HEK293 (cell line): ENCODE results near the gene FOXN4.

Experiments used
- CTCF ChIA-PET: fragments of 350-600 bp; formaldehyde crosslinking; extraction: SDS; loops from one replicate; lab custom pipeline; 2021; ENCODE audit warnings: antibody characterized with exemption; lab: Yijun Ruan, JAX
- POLR2A ChIA-PET: fragments of 300-600 bp; formaldehyde crosslinking; extraction: SDS; loops from one replicate; lab custom pipeline; 2020; ENCODE audit warnings: antibody characterized with exemption, inconsistent platforms; lab: Yijun Ruan, JAX
- H3K27ac ChIP-seq: fragments of 200-500 bp; sonication (Bioruptor generic); 2 replicates; pipeline ENCODE4 v1.5.1; 2014; ENCODE audit warnings: low read depth, low read length, control low read depth, inconsistent platforms; ENCODE audit errors: extremely low read depth
- H3K36me3 ChIP-seq, 2 experiments: fragments of 200-500 bp in 1 of 2; sonication (Bioruptor generic) in 1 of 2; 1 replicate in 1 of 2; 2 replicates in 1 of 2; pipeline ENCODE4 v1.5.1; 2014 to 2017; ENCODE audit warnings: inconsistent platforms in 2 of 2, low read length in 2 of 2; ENCODE audit not compliant: control insufficient read depth in 2 of 2, insufficient read depth in 1 of 2
- H3K4me1 ChIP-seq: fragments of 200-500 bp; sonication (Bioruptor generic); 2 replicates; pipeline ENCODE4 v1.5.1; 2014; ENCODE audit warnings: mild to moderate bottlenecking, low read length, inconsistent platforms; ENCODE audit not compliant: control insufficient read depth, insufficient read depth
- H3K4me3 ChIP-seq: 2 replicates; pipeline ENCODE4 v1.5.1; 2011; ENCODE audit warnings: low read depth, mild to moderate bottlenecking, control low read depth, low read length, moderate library complexity
- H3K9me3 ChIP-seq: fragments of 200-500 bp; sonication (Bioruptor generic); 2 replicates; pipeline ENCODE4 v1.5.1; 2014; ENCODE audit warnings: low read depth, low read length, inconsistent platforms; ENCODE audit not compliant: control insufficient read depth, insufficient read depth
- GLIS1 ChIP-seq: fragments of 450-650 bp; formaldehyde crosslinking; IDR thresholded peaks from 2 replicates; pipeline ENCODE4 v1.5.1; 2016; ENCODE audit warnings: missing biosample characterization, missing genetic modification characterization
- KLF10 ChIP-seq: fragments of 450-650 bp; IDR thresholded peaks from 2 replicates; pipeline ENCODE4 v1.5.1; 2018; ENCODE audit warnings: missing biosample characterization, mild to moderate bottlenecking, missing genetic modification characterization
- KLF8 ChIP-seq: fragments of 450-650 bp; formaldehyde crosslinking; IDR thresholded peaks from 2 replicates; pipeline ENCODE4 v1.5.1; 2016; ENCODE audit warnings: missing biosample characterization, missing genetic modification characterization
- SETDB1 ChIP-seq: IDR thresholded peaks from one replicate; pipeline ENCODE4 v1.6.1; 2017; ENCODE audit warnings: mild to moderate bottlenecking, low read length, moderate library complexity, mixed read lengths; ENCODE audit not compliant: insufficient read length
- YY2 ChIP-seq: fragments of 450-650 bp; formaldehyde crosslinking; IDR thresholded peaks from 2 replicates; pipeline ENCODE4 v1.5.1; 2016; ENCODE audit warnings: missing biosample characterization, missing genetic modification characterization
- ZBTB17 ChIP-seq: fragments of 450-650 bp; formaldehyde crosslinking; IDR thresholded peaks from 2 replicates; pipeline ENCODE4 v1.5.1; 2016; ENCODE audit warnings: missing biosample characterization, missing genetic modification characterization
- ZFHX2 ChIP-seq: fragments of 450-650 bp; formaldehyde crosslinking; conservative IDR thresholded peaks from 2 replicates; pipeline ENCODE4 v1.5.1; 2016; ENCODE audit warnings: missing biosample characterization, missing genetic modification characterization
- ZNF146 ChIP-seq: fragments of 450-650 bp; formaldehyde crosslinking; IDR thresholded peaks from 2 replicates; pipeline ENCODE4 v1.5.1; 2016; ENCODE audit warnings: missing biosample characterization, missing genetic modification characterization
- ZNF585B ChIP-seq: fragments of 450-650 bp; formaldehyde crosslinking; IDR thresholded peaks from 2 replicates; pipeline ENCODE4 v1.5.1; 2016; ENCODE audit warnings: missing biosample characterization, missing genetic modification characterization
- ZNF600 ChIP-seq: fragments of 450-650 bp; formaldehyde crosslinking; IDR thresholded peaks from 2 replicates; pipeline ENCODE4 v1.5.1; 2016; ENCODE audit warnings: missing biosample characterization, missing genetic modification characterization
- ZNF658 ChIP-seq: fragments of 450-650 bp; formaldehyde crosslinking; IDR thresholded peaks from 2 replicates; pipeline ENCODE4; 2016; ENCODE audit warnings: missing biosample characterization, missing genetic modification characterization
- ZNF791 ChIP-seq: fragments of 450-650 bp; formaldehyde crosslinking; IDR thresholded peaks from 2 replicates; pipeline ENCODE4 v1.5.1; 2016; ENCODE audit warnings: missing biosample characterization, missing genetic modification characterization
- TF ChIP-seq, protein P1 (sequence below): fragments of 450-650 bp; formaldehyde crosslinking; IDR thresholded peaks from 2 replicates; pipeline ENCODE4 v1.5.1; 2016; ENCODE audit warnings: missing biosample characterization, missing genetic modification characterization
- TF ChIP-seq, protein P2 (sequence below): fragments of 450-650 bp; formaldehyde crosslinking; IDR thresholded peaks from 2 replicates; pipeline ENCODE4 v1.5.1; 2016; ENCODE audit warnings: missing biosample characterization, missing genetic modification characterization, borderline replicate concordance
- TF ChIP-seq, protein P3 (sequence below): fragments of 450-650 bp; IDR thresholded peaks from 2 replicates; pipeline ENCODE4 v1.5.1; 2018; ENCODE audit warnings: missing biosample characterization, mild to moderate bottlenecking, missing genetic modification characterization

FOXN4 gene

DNA sequence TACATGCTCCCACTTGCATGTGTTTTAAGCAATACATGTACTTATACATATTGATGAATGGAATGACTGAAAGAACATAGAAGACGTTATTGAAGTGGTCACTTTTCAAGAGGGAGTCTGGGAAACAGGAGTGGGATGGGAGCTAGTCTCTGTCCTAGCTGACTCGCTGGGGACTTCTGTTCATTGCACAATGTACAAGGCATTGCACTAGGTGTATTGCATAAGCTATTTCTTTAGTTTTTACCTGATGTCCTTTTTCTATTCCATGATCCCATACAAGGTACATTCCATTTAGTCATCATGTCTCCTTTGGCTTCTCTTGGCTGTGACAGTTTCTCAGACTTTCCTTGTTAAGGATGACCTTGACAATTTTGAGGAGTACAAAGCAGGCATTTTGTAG lies 34.6 kb upstream of the FOXN4 start (continued):
- TF ChIP-seq, protein P1, sequence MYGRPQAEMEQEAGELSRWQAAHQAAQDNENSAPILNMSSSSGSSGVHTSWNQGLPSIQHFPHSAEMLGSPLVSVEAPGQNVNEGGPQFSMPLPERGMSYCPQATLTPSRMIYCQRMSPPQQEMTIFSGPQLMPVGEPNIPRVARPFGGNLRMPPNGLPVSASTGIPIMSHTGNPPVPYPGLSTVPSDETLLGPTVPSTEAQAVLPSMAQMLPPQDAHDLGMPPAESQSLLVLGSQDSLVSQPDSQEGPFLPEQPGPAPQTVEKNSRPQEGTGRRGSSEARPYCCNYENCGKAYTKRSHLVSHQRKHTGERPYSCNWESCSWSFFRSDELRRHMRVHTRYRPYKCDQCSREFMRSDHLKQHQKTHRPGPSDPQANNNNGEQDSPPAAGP, result no peak
- TF ChIP-seq ZNF585B (no peak), ZFHX2 (tag by site-specific recombination) (no peak)
- TF ChIP-seq, protein P2, sequence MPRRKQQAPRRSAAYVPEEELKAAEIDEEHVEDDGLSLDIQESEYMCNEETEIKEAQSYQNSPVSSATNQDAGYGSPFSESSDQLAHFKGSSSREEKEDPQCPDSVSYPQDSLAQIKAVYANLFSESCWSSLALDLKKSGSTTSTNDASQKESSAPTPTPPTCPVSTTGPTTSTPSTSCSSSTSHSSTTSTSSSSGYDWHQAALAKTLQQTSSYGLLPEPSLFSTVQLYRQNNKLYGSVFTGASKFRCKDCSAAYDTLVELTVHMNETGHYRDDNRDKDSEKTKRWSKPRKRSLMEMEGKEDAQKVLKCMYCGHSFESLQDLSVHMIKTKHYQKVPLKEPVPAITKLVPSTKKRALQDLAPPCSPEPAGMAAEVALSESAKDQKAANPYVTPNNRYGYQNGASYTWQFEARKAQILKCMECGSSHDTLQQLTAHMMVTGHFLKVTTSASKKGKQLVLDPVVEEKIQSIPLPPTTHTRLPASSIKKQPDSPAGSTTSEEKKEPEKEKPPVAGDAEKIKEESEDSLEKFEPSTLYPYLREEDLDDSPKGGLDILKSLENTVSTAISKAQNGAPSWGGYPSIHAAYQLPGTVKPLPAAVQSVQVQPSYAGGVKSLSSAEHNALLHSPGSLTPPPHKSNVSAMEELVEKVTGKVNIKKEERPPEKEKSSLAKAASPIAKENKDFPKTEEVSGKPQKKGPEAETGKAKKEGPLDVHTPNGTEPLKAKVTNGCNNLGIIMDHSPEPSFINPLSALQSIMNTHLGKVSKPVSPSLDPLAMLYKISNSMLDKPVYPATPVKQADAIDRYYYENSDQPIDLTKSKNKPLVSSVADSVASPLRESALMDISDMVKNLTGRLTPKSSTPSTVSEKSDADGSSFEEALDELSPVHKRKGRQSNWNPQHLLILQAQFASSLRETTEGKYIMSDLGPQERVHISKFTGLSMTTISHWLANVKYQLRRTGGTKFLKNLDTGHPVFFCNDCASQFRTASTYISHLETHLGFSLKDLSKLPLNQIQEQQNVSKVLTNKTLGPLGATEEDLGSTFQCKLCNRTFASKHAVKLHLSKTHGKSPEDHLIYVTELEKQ (tag by site-specific recombination), result no peak

DNA sequence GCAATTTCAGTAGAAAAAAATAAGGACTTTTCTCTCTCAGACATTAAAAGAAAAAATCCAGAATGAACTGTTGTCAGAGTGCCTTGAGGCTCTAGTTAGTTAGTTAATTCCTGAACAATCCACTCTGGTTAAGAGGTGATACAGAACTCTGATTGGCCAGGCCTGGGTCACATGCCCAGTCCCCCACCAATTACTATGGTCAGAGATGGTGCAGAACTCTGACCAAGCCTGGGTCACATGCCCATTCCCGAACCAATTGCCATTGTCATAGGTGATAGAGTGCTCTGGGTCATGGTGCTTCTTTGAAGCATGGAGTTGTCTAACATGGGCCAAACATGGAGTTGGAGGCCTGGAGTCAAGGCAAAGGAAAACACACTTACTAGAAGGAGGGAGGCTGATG lies 27.5 kb upstream of the FOXN4 start:
- Histone ChIP-seq H3K4me3 (no peak overlapping the region), H3K4me1 (no peaks in the 10 kb centered on the region), H3K9me3 (no peaks in the 10 kb centered on the region), H3K36me3 (no peaks in the 10 kb centered on the region), H3K27ac (no peak overlapping the region)
- TF ChIP-seq SETDB1 (no peak), ZNF600 (tag by site-specific recombination) (no peak), ZNF658 (no peak)
- CTCF ChIA-PET, result interaction anchor here (0.9 kb wide), 1 partner anchor 92 kb away, joined by 3 read pairs; no protein-coding TSS in a partner anchor
- POLR2A ChIA-PET, result no interaction called here

DNA sequence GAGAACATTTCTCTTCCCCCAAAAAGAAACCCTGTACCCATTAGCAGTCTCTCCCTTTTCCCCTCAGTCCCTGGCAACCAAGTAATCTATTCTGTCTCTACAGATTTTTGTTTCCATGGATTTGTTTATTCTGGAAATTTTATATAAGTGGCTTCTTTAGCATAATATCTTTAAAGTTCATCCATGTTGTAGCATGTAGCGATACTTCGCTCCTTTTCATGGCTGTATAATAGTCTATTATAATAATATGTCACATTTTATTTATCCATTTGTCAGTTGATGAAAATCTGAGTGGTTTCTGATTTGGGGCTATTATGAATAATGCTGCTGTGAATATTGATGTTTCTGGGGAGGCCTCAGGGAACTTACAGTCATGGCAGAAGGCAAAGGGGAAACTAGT lies 25.8 kb upstream of the FOXN4 start:
- Histone ChIP-seq H3K36me3 (no peaks in the 10 kb centered on the region), H3K4me3 (no peak overlapping the region), H3K4me1 (no peaks in the 10 kb centered on the region), H3K27ac (no peak overlapping the region), H3K9me3 (no peaks in the 10 kb centered on the region)
- ChIA-PET CTCF (interaction anchor here (0.7 kb wide), 1 partner anchor 53 kb away, joined by 3 read pairs; no protein-coding TSS in a partner anchor), POLR2A (no interaction called here)
- TF ChIP-seq ZNF146 (tag by site-specific recombination) (peak; percentile 92), YY2 (no peak), ZNF791 (tag by site-specific recombination) (no peak)

DNA sequence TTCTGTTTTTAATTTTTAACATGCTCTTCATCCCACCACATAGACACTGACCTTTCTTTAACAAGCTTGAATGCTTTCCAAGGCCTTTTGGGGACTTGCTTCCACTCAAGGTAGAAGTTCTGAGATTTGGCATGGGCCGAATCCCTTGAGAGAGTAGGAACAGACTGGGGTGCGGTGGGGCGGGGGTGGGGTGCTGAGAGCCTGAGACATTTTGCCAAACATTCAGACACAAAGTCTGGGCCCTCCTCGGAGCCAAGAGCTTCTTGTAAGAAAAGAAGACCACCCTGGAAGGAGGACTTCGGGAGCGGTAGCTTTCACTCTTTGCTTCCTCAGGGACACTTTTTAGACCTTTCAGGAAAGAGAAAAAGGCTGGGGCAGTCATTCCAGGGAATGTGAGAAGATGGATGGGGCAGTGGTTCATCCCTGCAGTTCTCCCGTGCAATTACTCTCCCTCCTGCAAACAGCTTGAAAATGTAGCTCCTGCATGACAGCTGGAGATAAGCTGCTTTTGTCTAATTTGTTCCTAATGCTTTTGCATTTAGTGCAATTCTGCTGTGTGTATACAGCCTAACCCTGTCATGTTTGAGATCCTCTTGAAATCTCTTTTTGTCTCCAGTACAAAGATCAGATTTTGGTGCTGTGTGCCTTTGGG lies 22.3 kb upstream of the FOXN4 start:
- Histone ChIP-seq H3K27ac (no peak overlapping the region), H3K9me3 (no peaks in the 10 kb centered on the region), H3K36me3 (no peaks in the 10 kb centered on the region), H3K4me1 (no peaks in the 10 kb centered on the region), H3K4me3 (no peak overlapping the region)
- POLR2A ChIA-PET, result interaction anchor here (1.2 kb wide), 1 partner anchor 12 kb away, joined by 3 read pairs; no protein-coding TSS in a partner anchor
- CTCF ChIA-PET, result interaction anchor here (0.5 to 1.5 kb wide), 2 partner anchors 56 to 126 kb away, joined by 3 to 5 read pairs; no protein-coding TSS in a partner anchor
- TF ChIP-seq KLF8 (tag by site-specific recombination), result no peak
- TF ChIP-seq ZBTB17 (tag by site-specific recombination), result 0 out of 2 replicates have a peak, but pooled peaks have one; percentile 24
- no peak for TF ChIP-seq KLF10 (tag by site-specific recombination)
- no peak for TF ChIP-seq GLIS1 (tag by site-specific recombination)
- TF ChIP-seq, protein P3, sequence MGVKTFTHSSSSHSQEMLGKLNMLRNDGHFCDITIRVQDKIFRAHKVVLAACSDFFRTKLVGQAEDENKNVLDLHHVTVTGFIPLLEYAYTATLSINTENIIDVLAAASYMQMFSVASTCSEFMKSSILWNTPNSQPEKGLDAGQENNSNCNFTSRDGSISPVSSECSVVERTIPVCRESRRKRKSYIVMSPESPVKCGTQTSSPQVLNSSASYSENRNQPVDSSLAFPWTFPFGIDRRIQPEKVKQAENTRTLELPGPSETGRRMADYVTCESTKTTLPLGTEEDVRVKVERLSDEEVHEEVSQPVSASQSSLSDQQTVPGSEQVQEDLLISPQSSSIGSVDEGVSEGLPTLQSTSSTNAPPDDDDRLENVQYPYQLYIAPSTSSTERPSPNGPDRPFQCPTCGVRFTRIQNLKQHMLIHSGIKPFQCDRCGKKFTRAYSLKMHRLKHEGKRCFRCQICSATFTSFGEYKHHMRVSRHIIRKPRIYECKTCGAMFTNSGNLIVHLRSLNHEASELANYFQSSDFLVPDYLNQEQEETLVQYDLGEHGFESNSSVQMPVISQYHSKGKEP, result peak; percentile 49; the same call in 1 of the 2 replicates
